22Rv1 (cell line): ENCODE measurements around the gene FAM13C.

Source experiments
- CTCF ChIP-seq: fragments of 450-650 bp; IDR thresholded peaks from 2 replicates; pipeline ENCODE4 v1.5.1; 2017; ENCODE audit warnings: mild to moderate bottlenecking
- ZFX ChIP-seq: fragments of 450-650 bp; IDR thresholded peaks from 2 replicates; pipeline ENCODE4 v1.6.1; 2017; ENCODE audit warnings: antibody characterized with exemption, borderline replicate concordance

DNA sequence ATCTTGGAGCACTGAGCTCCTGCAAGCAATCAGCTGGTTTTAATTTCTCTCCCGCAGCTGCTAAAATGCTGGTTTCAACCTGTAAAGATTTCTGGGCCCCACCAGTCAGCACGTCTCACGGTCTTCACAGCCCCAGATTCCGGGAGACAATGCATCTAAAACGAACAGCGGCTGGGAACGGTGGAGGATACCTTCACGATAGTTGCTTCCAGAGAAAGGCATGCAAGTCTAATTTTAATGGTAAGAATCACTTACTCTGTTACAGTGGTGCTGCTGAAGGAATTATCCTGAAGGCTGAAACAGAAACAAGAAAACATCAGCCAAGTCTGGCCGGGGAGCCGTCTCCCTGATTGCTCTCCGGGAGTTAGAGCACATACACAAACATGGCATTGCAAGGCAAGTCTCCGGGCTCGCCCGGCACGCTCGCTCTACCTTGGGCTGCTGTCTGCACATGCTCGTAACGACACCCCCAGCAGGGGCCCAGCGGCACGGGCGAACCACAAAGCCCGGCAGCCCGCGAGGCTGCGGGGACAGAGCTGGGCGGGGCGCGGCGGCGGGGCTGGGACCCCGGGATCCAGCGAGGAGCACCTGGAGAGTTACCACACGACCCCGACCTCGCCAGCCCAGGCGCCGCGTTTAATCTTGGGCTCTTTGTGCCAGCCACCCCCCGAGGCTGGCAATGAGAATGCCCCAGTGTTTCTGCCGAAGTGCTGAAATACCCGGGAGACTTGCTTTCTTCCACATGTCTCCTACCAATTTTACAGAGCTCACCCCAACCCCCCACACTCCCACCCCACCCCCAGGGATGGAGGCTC lies at the start of gene FAM13C:
- TF ChIP-seq CTCF (no peak), ZFX (no peak)
